OCI-LY7 (cell line): ENCODE measurements around the gene SLC66A2. TPM values are rescaled to one million over a fixed set of nuclear protein-coding genes. Genes with fewer than 3 reads are reported as not detected.

Experiments used
- BruUV-seq: library from RNA; stranded (reverse); fragments of 400-500 nt; replicated peaks from 2 replicates; lab custom pipeline; 2021; lab: Mats Ljungman, UMichigan
- CTCF ChIA-PET: fragments of 300-600 bp; sonication (Branson Sonifier 250); formaldehyde crosslinking; loops from one replicate; lab custom pipeline; 2022; ENCODE audit warnings: antibody characterized with exemption; ENCODE audit not compliant: unreplicated experiment; lab: Charles Lee
- POLR2A ChIA-PET: fragments of 300-600 bp; sonication (Branson Sonifier 250); formaldehyde crosslinking; loops from one replicate; lab custom pipeline; 2022; ENCODE audit warnings: antibody characterized with exemption; lab: Charles Lee
- DNase-seq: peaks from one replicate; pipeline ENCODE4 v3.0.0-alpha.2; 2015; ENCODE audit warnings: low spot score
- H2AFZ ChIP-seq: fragments of 200-600 bp; sonication (generic), shearing (Covaris generic); 2 replicates; pipeline ENCODE4 v1.6.1; 2014; ENCODE audit warnings: mild to moderate bottlenecking, antibody characterized with exemption, low read length, moderate library complexity
- H3K27ac ChIP-seq: fragments of 200-600 bp; sonication (generic); 2 replicates; pipeline ENCODE4 v1.5.1; 2014; ENCODE audit warnings: mixed run types, low read depth, mild to moderate bottlenecking, moderate library complexity, low read length, inconsistent platforms; ENCODE audit not compliant: poor library complexity, severe bottlenecking
- H3K36me3 ChIP-seq: fragments of 200-600 bp; sonication (generic); 2 replicates; pipeline ENCODE4 v1.6.1; 2014; ENCODE audit warnings: mild to moderate bottlenecking, antibody characterized with exemption, low read length, moderate library complexity, mixed read lengths; ENCODE audit not compliant: insufficient read depth
- H3K4me1 ChIP-seq: fragments of 200-600 bp; sonication (generic); 2 replicates; pipeline ENCODE4 v1.5.1; 2014; ENCODE audit warnings: mild to moderate bottlenecking, low read length; ENCODE audit not compliant: insufficient read depth, poor library complexity, severe bottlenecking
- H3K4me2 ChIP-seq: fragments of 200-600 bp; sonication (generic); 2 replicates; pipeline ENCODE4 v1.6.1; 2014; ENCODE audit warnings: mild to moderate bottlenecking, low read length
- H3K4me3 ChIP-seq: fragments of 200-600 bp; sonication (generic); 2 replicates; pipeline ENCODE4 v1.5.1; 2014; ENCODE audit warnings: mild to moderate bottlenecking, low read depth, low read length; ENCODE audit not compliant: poor library complexity, severe bottlenecking
- H3K79me2 ChIP-seq: fragments of 200-600 bp; sonication (generic); 2 replicates; pipeline ENCODE4 v1.6.1; 2016; ENCODE audit warnings: low read depth, mild to moderate bottlenecking, low read length, moderate library complexity, mixed read lengths; ENCODE audit not compliant: insufficient read depth
- H3K9me2 ChIP-seq: fragments of 200-600 bp; sonication (generic); 2 replicates; pipeline ENCODE4 v1.6.1; 2016; ENCODE audit warnings: mild to moderate bottlenecking, low read length, mixed read lengths; ENCODE audit not compliant: insufficient read depth
- H3K9me3 ChIP-seq: fragments of 200-600 bp; sonication (generic); 2 replicates; pipeline ENCODE4 v1.6.1; 2014; ENCODE audit warnings: mild to moderate bottlenecking, mixed run types, low read length, mixed read lengths
- H4K20me1 ChIP-seq: fragments of 200-600 bp; sonication (generic); 2 replicates; pipeline ENCODE4 v1.6.1; 2014; ENCODE audit warnings: mild to moderate bottlenecking, antibody characterized with exemption, low read length, moderate library complexity, mixed read lengths; ENCODE audit not compliant: insufficient read depth
- EZH2phosphoT487 ChIP-seq: fragments of 200-600 bp; sonication (generic); IDR thresholded peaks from 2 replicates; pipeline ENCODE4 v1.6.1; 2018; ENCODE audit warnings: low read depth, borderline replicate concordance, mild to moderate bottlenecking, mixed run types, antibody characterized with exemption, low read length, moderate library complexity, mixed read lengths
- intact Hi-C: fragments of 100-400 bp; cut with micrococcal nuclease; formaldehyde crosslinking; loops from one replicate; pipeline ENCODE4 v1.10.0; 2022; ENCODE audit not compliant: unreplicated experiment
- total RNA-seq, 2 experiments: library from RNA; depleted of rRNA in 1 of 2; stranded (reverse); fragments of >200 nt in 1 of 2; shearing (Covaris generic) in 1 of 2; gene quantifications; 2 replicates each; pipeline ENCODE4 v1.2.3, GENCODE V29; 2014 to 2022
- TF ChIP-seq, protein P1 (sequence below): fragments of 200-600 bp; sonication (generic); conservative IDR thresholded peaks from 2 replicates; pipeline ENCODE4 v1.5.1; 2014; ENCODE audit warnings: mild to moderate bottlenecking, antibody characterized with exemption, low read length, moderate library complexity, mixed read lengths

The SLC66A2 gene
- total RNA-seq, 2 experiments from 2014 or later: 14.5 to 17.9 TPM

DNA sequence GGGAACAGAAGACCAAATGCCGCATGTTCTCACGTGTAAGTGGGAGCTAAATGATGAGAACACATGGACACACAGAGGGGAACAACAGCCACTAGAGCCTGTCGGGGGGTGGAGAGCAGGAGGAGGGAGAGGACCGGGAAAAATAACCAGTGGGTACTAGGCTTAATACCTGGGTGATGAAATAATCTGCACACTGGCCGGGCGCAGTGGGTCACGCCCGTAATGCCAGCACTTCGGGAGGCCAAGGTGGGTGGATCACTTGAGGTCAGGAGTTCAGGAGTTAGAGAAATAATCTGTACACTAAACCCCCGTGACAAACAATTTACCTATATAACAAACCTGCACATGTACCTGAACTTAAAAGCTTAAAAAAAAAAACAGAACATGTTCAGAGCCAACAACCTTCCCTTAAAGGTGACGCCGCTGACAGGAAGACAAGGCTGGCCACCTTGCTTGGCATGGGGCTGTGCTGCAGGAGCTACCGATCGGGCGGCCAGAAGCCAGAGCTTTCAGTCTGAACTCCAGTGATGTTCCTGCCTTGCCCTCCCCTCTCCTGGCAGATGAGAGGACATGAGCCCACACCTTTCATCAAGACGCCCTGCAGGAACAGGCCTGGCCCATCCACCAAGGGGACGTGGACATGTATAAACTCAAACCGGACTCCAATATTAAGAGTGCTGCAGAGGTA lies 11.2 kb downstream of the SLC66A2 start:
- no peak overlapping the region for H3K4me2 ChIP-seq
- ChIA-PET CTCF (no interaction called here), POLR2A (interaction anchor here (0.6 kb wide), 1 partner anchor 304 kb away, joined by 3 read pairs; no protein-coding TSS in a partner anchor)
- H4K20me1 ChIP-seq: no peaks in the 10 kb centered on the region
- no peaks in the 10 kb centered on the region for H3K4me1 ChIP-seq
- H3K9me2 ChIP-seq: no peaks in the 10 kb centered on the region
- DNase-seq: no peak
- intact Hi-C loops: no loop called here
- no peak overlapping the region for H3K4me3 ChIP-seq
- H2AFZ ChIP-seq: no peak overlapping the region
- TF ChIP-seq, protein P1, sequence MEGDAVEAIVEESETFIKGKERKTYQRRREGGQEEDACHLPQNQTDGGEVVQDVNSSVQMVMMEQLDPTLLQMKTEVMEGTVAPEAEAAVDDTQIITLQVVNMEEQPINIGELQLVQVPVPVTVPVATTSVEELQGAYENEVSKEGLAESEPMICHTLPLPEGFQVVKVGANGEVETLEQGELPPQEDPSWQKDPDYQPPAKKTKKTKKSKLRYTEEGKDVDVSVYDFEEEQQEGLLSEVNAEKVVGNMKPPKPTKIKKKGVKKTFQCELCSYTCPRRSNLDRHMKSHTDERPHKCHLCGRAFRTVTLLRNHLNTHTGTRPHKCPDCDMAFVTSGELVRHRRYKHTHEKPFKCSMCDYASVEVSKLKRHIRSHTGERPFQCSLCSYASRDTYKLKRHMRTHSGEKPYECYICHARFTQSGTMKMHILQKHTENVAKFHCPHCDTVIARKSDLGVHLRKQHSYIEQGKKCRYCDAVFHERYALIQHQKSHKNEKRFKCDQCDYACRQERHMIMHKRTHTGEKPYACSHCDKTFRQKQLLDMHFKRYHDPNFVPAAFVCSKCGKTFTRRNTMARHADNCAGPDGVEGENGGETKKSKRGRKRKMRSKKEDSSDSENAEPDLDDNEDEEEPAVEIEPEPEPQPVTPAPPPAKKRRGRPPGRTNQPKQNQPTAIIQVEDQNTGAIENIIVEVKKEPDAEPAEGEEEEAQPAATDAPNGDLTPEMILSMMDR: no peak
- no peak for TF ChIP-seq EZH2phosphoT487
- no peaks in the 10 kb centered on the region for H3K9me3 ChIP-seq
- H3K27ac ChIP-seq: no peak overlapping the region
- BruUV-seq: no TSS peak
- H3K79me2 ChIP-seq: no peaks in the 10 kb centered on the region
- peaks cover 8% of the 10 kb centered on the region for H3K36me3 ChIP-seq

- H4K20me1 ChIP-seq: no peaks in the 10 kb centered on the region
- H3K4me3 ChIP-seq: no peak overlapping the region
- H3K9me2 ChIP-seq: no peaks in the 10 kb centered on the region
- TF ChIP-seq, protein P1: no peak
- no peak for TF ChIP-seq EZH2phosphoT487
- no peak overlapping the region for H3K27ac ChIP-seq
- H3K79me2 ChIP-seq: no peaks in the 10 kb centered on the region
- BruUV-seq: no TSS peak
- no peak overlapping the region for H3K4me2 ChIP-seq
- intact Hi-C loops: no loop called here
- H3K9me3 ChIP-seq: no peaks in the 10 kb centered on the region
- ChIA-PET CTCF (no interaction called here), POLR2A (no interaction called here)
- no peaks in the 10 kb centered on the region for H3K4me1 ChIP-seq
- H3K36me3 ChIP-seq: peaks cover 11% of the 10 kb centered on the region
- no peak for DNase-seq
- H2AFZ ChIP-seq: no peak overlapping the region
Measured at GRCh38 chr18:79939096-79939495, 12.4 kb downstream of the SLC66A2 start.

- Histone ChIP-seq H3K4me1 (no peaks in the 10 kb centered on the region), H4K20me1 (no peaks in the 10 kb centered on the region), H3K36me3 (peaks cover 20% of the 10 kb centered on the region), H3K9me3 (no peaks in the 10 kb centered on the region), H3K27ac (no peak overlapping the region), H3K79me2 (no peaks in the 10 kb centered on the region), H3K4me3 (no peak overlapping the region), H3K4me2 (no peak overlapping the region), H2AFZ (no peak overlapping the region), H3K9me2 (no peaks in the 10 kb centered on the region)
- ChIA-PET CTCF (no interaction called here), POLR2A (interaction anchor here (0.7 kb wide), 1 partner anchor 46 kb away, joined by 3 read pairs; no protein-coding TSS in a partner anchor)
- intact Hi-C loops: no loop called here
- no peak for DNase-seq
- no peak for TF ChIP-seq EZH2phosphoT487
- TF ChIP-seq, protein P1: no peak
- BruUV-seq: no TSS peak
Measured at GRCh38 chr18:79938196-79938595, 13.3 kb downstream of the SLC66A2 start.
